Measurements from ENCODE around the gene APOBEC2. TPM values are rescaled to one million over a fixed set of nuclear protein-coding genes. Genes with fewer than 3 reads are reported as not detected.
A peak's percentile ranks its signal among the peaks of the same experiment; 100 is the strongest.
"Not testable (repeated sequence)": the region's sequence is repeated elsewhere in the genome, so short reads cannot be mapped to it uniquely, and the experiment has no call there.

Gene APOBEC2
- total RNA-seq (12.0 TPM), polyA plus RNA-seq (7.0 TPM)
- long read RNA-seq, donor 1 = 0 reads
- long read RNA-seq, donor 2 = 0 reads
- long read RNA-seq, donor 3, partial matches to known transcripts = 0 of 2 reads
- long read RNA-seq, donor 3, other reads (novel, unspliced or antisense) = 0 of 2 reads
- long read RNA-seq, donor 4 = 0 reads
- long read RNA-seq, donor 5, partial matches to known transcripts = 0 of 3 reads
- long read RNA-seq, donor 5, other reads (novel, unspliced or antisense) = 0 of 3 reads
- long read RNA-seq, donor 6, partial matches to known transcripts = 11 of 22 reads
- long read RNA-seq, donor 6, other reads (novel, unspliced or antisense) = 10 of 22 reads
- long read RNA-seq, donor 7, partial matches to known transcripts = 0 of 3 reads
- long read RNA-seq, donor 7, other reads (novel, unspliced or antisense) = 0 of 3 reads
- long read RNA-seq, donor 8, partial matches to known transcripts = 0 of 1 reads
- long read RNA-seq, donor 8, other reads (novel, unspliced or antisense) = 0 of 1 reads
- long read RNA-seq, donor 9, partial matches to known transcripts = 0 of 1 reads
- long read RNA-seq, donor 9, other reads (novel, unspliced or antisense) = 0 of 1 reads
- long read RNA-seq, donor 10, partial matches to known transcripts = 0 of 18 reads
- long read RNA-seq, donor 10, other reads (novel, unspliced or antisense) = 17 of 18 reads

- Histone ChIP-seq H3K27me3 (ENCODE audit: control insufficient read depth in 2 of 2, insufficient read depth in 1 of 2, low read length in 1 of 2) (no peaks in the 10 kb centered on the region), H3K4me1 (ENCODE audit: control insufficient read depth in 2 of 2, insufficient read depth in 2 of 2, low read length in 2 of 2) (peaks cover 48 to 58% of the 10 kb centered on the region in 2 donors), H3K27ac (ENCODE audit: low read depth in 1 of 2, low read length in 1 of 2) (peak within 1 kb of the TSS; percentile 25 to 94), H3K36me3 (ENCODE audit: control insufficient read depth in 2 of 2, insufficient read depth in 2 of 2, low read length in 1 of 2) (peaks cover 0 to 3% of the 10 kb centered on the region in 2 donors), H3K9me3 (ENCODE audit: control insufficient read depth in 2 of 2, insufficient read depth in 1 of 2, low read length in 1 of 2) (no peaks in the 10 kb centered on the region), H3K4me3 (ENCODE audit: low read length in 2 of 2) (no peak within 1 kb of the TSS)
- WGBS = 88% methylated on average over 5 of the region's 5 CpGs
- no peak for DNase-seq (ENCODE audit: low read depth in 6 of 9, low spot score in 9 of 9)
Observed at GRCh38 chr6:41053041-41053440, at the start of gene APOBEC2. Gene APOBEC2 (plus strand): TSS chr6:41053202. CDS start chr6:41053348, 146 bp downstream.

- not testable (repeated sequence) for H3K36me3 ChIP-seq (ENCODE audit: control insufficient read depth in 2 of 2, insufficient read depth in 2 of 2, low read length in 1 of 2); H3K4me3 ChIP-seq (ENCODE audit: low read length in 2 of 2); H3K27ac ChIP-seq (ENCODE audit: low read depth in 1 of 2, low read length in 1 of 2); H3K9me3 ChIP-seq (ENCODE audit: control insufficient read depth in 2 of 2, insufficient read depth in 1 of 2, low read length in 1 of 2)
- H3K27me3 ChIP-seq (ENCODE audit: control insufficient read depth in 2 of 2, insufficient read depth in 1 of 2, low read length in 1 of 2) = peaks cover 0 to 12% of the 10 kb centered on the region in 2 donors
- 11% methylated on average over 7 of the region's 7 CpGs for WGBS
- H3K4me1 ChIP-seq (ENCODE audit: control insufficient read depth in 2 of 2, insufficient read depth in 2 of 2, low read length in 2 of 2) = peaks cover 0 to 14% of the 10 kb centered on the region in 2 donors
- peak in 8 of 9 donors; percentile 27 to 79 (median 56) for DNase-seq (ENCODE audit: low read depth in 6 of 9, low spot score in 9 of 9)
Observed at GRCh38 chr6:41006217-41006616, 46.8 kb upstream of the APOBEC2 start.

- H3K4me3 ChIP-seq (ENCODE audit: low read length in 2 of 2); H3K36me3 ChIP-seq (ENCODE audit: control insufficient read depth in 2 of 2, insufficient read depth in 2 of 2, low read length in 1 of 2); H3K27ac ChIP-seq (ENCODE audit: low read depth in 1 of 2, low read length in 1 of 2); DNase-seq (ENCODE audit: low read depth in 6 of 9, low spot score in 9 of 9); H3K9me3 ChIP-seq (ENCODE audit: control insufficient read depth in 2 of 2, insufficient read depth in 1 of 2, low read length in 1 of 2): not testable (repeated sequence)
- peaks cover 0 to 14% of the 10 kb centered on the region in 2 donors for H3K4me1 ChIP-seq (ENCODE audit: control insufficient read depth in 2 of 2, insufficient read depth in 2 of 2, low read length in 2 of 2)
- WGBS = 84% methylated on average over 4 of the region's 4 CpGs
- H3K27me3 ChIP-seq (ENCODE audit: control insufficient read depth in 2 of 2, insufficient read depth in 1 of 2, low read length in 1 of 2) = peaks cover 0 to 12% of the 10 kb centered on the region in 2 donors
Observed at GRCh38 chr6:41006980-41007379, 46.0 kb upstream of the APOBEC2 start.

- H3K9me3 ChIP-seq (ENCODE audit: control insufficient read depth in 2 of 2, insufficient read depth in 1 of 2, low read length in 1 of 2) = peaks cover 0 to 3% of the 10 kb centered on the region in 2 donors
- H3K4me3 ChIP-seq (ENCODE audit: low read length in 2 of 2) = no peak overlapping the region
- H3K4me1 ChIP-seq (ENCODE audit: control insufficient read depth in 2 of 2, insufficient read depth in 2 of 2, low read length in 2 of 2) = peaks cover 0 to 14% of the 10 kb centered on the region in 2 donors
- peaks cover 0 to 5% of the 10 kb centered on the region in 2 donors for H3K27me3 ChIP-seq (ENCODE audit: control insufficient read depth in 2 of 2, insufficient read depth in 1 of 2, low read length in 1 of 2)
- DNase-seq (ENCODE audit: low read depth in 6 of 9, low spot score in 9 of 9) = no peak
- H3K27ac ChIP-seq (ENCODE audit: low read depth in 1 of 2, low read length in 1 of 2) = no peak overlapping the region
- 99% methylated on average over 3 of the region's 3 CpGs for WGBS
- H3K36me3 ChIP-seq (ENCODE audit: control insufficient read depth in 2 of 2, insufficient read depth in 2 of 2, low read length in 1 of 2) = no peaks in the 10 kb centered on the region
Observed at GRCh38 chr6:41008011-41008410, 45.0 kb upstream of the APOBEC2 start.

GRCh38 chr6:41009669-41010068 is 43.3 kb upstream of the APOBEC2 start:
- DNase-seq (ENCODE audit: low read depth in 6 of 9, low spot score in 9 of 9) = no peak
- WGBS = 97% methylated on average over 1 of the region's 1 CpG
- Histone ChIP-seq H3K4me1 (ENCODE audit: control insufficient read depth in 2 of 2, insufficient read depth in 2 of 2, low read length in 2 of 2) (peaks cover 0 to 14% of the 10 kb centered on the region in 2 donors), H3K27ac (ENCODE audit: low read depth in 1 of 2, low read length in 1 of 2) (no peak overlapping the region), H3K27me3 (ENCODE audit: control insufficient read depth in 2 of 2, insufficient read depth in 1 of 2, low read length in 1 of 2) (no peaks in the 10 kb centered on the region), H3K36me3 (ENCODE audit: control insufficient read depth in 2 of 2, insufficient read depth in 2 of 2, low read length in 1 of 2) (no peaks in the 10 kb centered on the region), H3K9me3 (ENCODE audit: control insufficient read depth in 2 of 2, insufficient read depth in 1 of 2, low read length in 1 of 2) (peaks cover 0 to 3% of the 10 kb centered on the region in 2 donors), H3K4me3 (ENCODE audit: low read length in 2 of 2) (no peak overlapping the region)

GRCh38 chr6:41011673-41012072 is 41.3 kb upstream of the APOBEC2 start:
- no peaks in the 10 kb centered on the region for H3K27me3 ChIP-seq (ENCODE audit: control insufficient read depth in 2 of 2, insufficient read depth in 1 of 2, low read length in 1 of 2)
- no peak for DNase-seq (ENCODE audit: low read depth in 6 of 9, low spot score in 9 of 9)

GRCh38 chr6:41013466-41014153 is 39.4 kb upstream of the APOBEC2 start:
- WGBS = 97% methylated on average over 5 of the region's 5 CpGs
- Histone ChIP-seq H3K27ac (ENCODE audit: low read depth in 1 of 2, low read length in 1 of 2) (no peak overlapping the region), H3K36me3 (ENCODE audit: control insufficient read depth in 2 of 2, insufficient read depth in 2 of 2, low read length in 1 of 2) (no peaks in the 10 kb centered on the region), H3K27me3 (ENCODE audit: control insufficient read depth in 2 of 2, insufficient read depth in 1 of 2, low read length in 1 of 2) (no peaks in the 10 kb centered on the region), H3K9me3 (ENCODE audit: control insufficient read depth in 2 of 2, insufficient read depth in 1 of 2, low read length in 1 of 2) (peaks cover 0 to 3% of the 10 kb centered on the region in 2 donors), H3K4me1 (ENCODE audit: control insufficient read depth in 2 of 2, insufficient read depth in 2 of 2, low read length in 2 of 2) (peaks cover 6 to 11% of the 10 kb centered on the region in 2 donors), H3K4me3 (ENCODE audit: low read length in 2 of 2) (no peak overlapping the region)
- no peak for DNase-seq (ENCODE audit: low read depth in 6 of 9, low spot score in 9 of 9)

More at GRCh38 chr6:41011673-41012072, 41.3 kb upstream of the APOBEC2 start:
- H3K9me3 ChIP-seq (ENCODE audit: control insufficient read depth in 2 of 2, insufficient read depth in 1 of 2, low read length in 1 of 2) = peaks cover 0 to 3% of the 10 kb centered on the region in 2 donors
- H3K4me1 ChIP-seq (ENCODE audit: control insufficient read depth in 2 of 2, insufficient read depth in 2 of 2, low read length in 2 of 2) = peaks cover 3 to 14% of the 10 kb centered on the region in 2 donors
- no peaks in the 10 kb centered on the region for H3K36me3 ChIP-seq (ENCODE audit: control insufficient read depth in 2 of 2, insufficient read depth in 2 of 2, low read length in 1 of 2)
- no peak overlapping the region for H3K4me3 ChIP-seq (ENCODE audit: low read length in 2 of 2)
- H3K27ac ChIP-seq (ENCODE audit: low read depth in 1 of 2, low read length in 1 of 2) = no peak overlapping the region
- WGBS = 96% methylated on average over 2 of the region's 2 CpGs

- 95% methylated on average over 4 of the region's 4 CpGs for WGBS
- Histone ChIP-seq H3K27ac (ENCODE audit: low read depth in 1 of 2, low read length in 1 of 2) (no peak overlapping the region), H3K9me3 (ENCODE audit: control insufficient read depth in 2 of 2, insufficient read depth in 1 of 2, low read length in 1 of 2) (peaks cover 0 to 3% of the 10 kb centered on the region in 2 donors), H3K27me3 (ENCODE audit: control insufficient read depth in 2 of 2, insufficient read depth in 1 of 2, low read length in 1 of 2) (no peaks in the 10 kb centered on the region), H3K36me3 (ENCODE audit: control insufficient read depth in 2 of 2, insufficient read depth in 2 of 2, low read length in 1 of 2) (no peaks in the 10 kb centered on the region), H3K4me3 (ENCODE audit: low read length in 2 of 2) (no peak overlapping the region), H3K4me1 (ENCODE audit: control insufficient read depth in 2 of 2, insufficient read depth in 2 of 2, low read length in 2 of 2) (peaks cover 6 to 11% of the 10 kb centered on the region in 2 donors)
- no peak for DNase-seq (ENCODE audit: low read depth in 6 of 9, low spot score in 9 of 9)
Observed at GRCh38 chr6:41014780-41015179, 38.2 kb upstream of the APOBEC2 start.

Measured in thymus (tissue), 14 donors.